GM21447 (cell line): Measurements from ENCODE around the gene THNSL1.

Experiments used
- ATAC-seq: cut with Tn5 transposase; IDR thresholded peaks from one replicate; pipeline ENCODE4 v1.9.1; 2021; ENCODE audit not compliant: unreplicated experiment

Gene THNSL1

GRCh38 chr10:25050402-25050801 lies 34.0 kb downstream of the THNSL1 start:
- ATAC-seq: no peak

GRCh38 chr10:25052012-25052411 lies 35.6 kb downstream of the THNSL1 start:
- no peak for ATAC-seq

- ATAC-seq: no peak
These were observed 40.3 kb downstream of the THNSL1 start for GRCh38 chr10:25056726-25057125.

- ATAC-seq: no peak
These were observed 41.5 kb downstream of the THNSL1 start for GRCh38 chr10:25057886-25058285.

DNA sequence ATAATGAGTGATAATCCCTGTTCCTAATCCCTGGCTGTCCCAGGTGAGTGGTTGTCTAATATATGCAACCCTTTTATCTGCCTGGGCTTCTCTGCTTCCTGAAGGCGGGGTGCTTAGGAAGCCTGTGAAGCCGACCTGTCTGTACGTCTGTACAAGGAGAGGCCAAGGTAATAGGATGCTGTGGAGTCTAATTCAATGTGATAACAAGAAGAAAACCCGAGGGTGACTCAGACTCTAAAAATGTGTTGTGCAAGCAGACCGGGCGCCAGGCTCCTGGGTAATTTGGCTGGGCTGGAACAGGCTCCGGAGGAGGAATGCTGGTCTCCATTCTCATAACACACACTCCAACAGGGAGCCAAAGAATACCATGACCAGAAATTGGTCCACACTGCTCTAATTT lies 43.6 kb downstream of the THNSL1 start:
- ATAC-seq: no peak

DNA sequence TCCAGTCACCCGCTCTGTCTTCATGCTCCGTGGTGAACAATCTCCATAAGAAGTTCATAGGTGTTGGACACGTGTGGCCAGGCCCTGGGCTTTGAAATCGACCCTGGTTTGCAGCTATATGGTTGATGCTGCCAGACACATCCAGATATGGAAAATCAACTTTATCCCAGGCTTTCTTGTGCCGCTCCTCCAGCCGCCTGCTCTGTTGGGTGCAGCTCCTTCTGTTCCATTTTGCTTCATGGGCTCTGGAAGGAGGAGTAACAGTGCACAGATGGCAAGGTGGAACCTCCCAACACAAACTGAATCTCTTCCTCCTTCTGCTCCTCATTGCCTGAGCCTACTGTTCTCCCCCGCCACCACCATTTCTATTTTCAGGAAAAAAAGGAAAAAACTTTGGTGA lies 44.7 kb downstream of the THNSL1 start:
- no peak for ATAC-seq

DNA sequence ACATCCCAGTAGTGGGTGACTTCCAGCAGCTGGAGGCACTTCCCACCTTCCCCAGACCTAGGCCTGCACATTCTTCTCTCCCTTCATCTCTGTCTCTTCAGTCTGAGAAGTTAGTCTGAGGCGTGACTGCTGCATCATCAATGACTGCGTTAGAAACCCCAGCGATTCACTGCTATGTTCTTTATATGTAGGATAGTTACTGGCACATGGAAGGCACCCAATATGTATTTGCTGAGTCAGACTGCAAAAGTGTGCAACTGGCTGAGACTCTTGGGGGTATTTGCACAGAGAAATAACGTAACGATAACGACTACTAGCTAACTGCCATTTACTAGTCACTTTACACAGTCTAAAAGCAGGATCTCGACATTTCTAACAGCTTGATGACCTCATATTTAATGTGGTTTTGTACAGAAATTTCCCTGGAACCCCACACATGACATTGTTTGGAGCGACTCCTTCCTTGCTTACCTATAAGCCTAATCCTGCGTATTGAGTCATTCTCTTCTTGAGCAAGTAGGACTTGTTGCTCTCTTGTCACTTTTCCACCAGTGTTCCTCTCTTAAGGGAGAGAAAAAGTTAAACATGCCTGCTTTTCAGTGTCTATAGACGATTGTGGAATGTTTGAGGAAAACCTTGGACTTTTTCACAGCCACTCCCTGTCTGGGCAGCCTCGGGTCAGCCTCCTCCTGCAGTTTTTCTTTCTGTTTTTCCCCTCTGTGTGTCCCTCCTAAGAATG lies 45.5 kb downstream of the THNSL1 start:
- ATAC-seq: no peak

GRCh38 chr10:25063157-25063556 lies 46.7 kb downstream of the THNSL1 start:
- no peak for ATAC-seq

GRCh38 chr10:25063644-25064043 lies 47.2 kb downstream of the THNSL1 start:
- ATAC-seq: no peak

DNA sequence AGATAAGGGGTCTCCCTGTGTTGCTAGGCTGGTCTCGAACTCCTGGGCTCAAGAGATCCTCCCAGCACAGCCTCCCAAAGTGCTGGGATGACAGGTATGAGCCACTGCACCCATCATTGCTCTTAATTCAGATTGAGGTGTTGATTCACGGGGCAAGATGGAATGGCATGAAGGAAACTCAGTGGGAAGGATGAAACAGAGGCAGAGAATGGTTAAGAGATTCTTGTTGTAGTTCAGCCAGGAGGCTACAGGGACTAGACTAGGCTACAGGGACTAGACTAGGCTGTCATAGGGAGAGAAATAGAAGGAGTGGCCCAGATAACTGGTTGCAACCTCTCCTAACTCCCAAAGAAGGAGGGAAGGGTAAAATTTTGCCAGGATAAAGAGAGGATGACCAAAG lies 48.0 kb downstream of the THNSL1 start:
- no peak for ATAC-seq

GRCh38 chr10:25065761-25066476 lies 49.5 kb downstream of the THNSL1 start:
- no peak for ATAC-seq

GRCh38 chr10:25068152-25069058 lies 52.0 kb downstream of the THNSL1 start:
- ATAC-seq: no peak

DNA sequence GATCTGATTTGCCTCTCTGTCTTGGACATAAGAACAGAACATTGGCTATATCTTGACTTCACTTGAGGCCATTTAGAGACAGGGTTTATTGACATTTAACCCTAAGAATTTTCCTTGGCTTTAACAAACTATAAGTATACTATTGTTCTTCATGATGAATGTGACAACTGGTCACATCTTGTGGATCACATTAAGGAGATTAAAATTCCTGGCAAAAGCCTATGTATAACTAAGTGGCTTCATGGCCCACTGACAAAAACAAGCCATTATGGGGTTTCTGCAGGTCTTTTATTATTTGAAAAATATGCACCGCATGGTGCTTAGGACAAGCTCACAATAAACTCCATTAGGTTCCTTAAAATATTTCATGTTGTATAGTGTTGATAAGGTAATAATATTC lies 54.8 kb downstream of the THNSL1 start:
- no peak for ATAC-seq

DNA sequence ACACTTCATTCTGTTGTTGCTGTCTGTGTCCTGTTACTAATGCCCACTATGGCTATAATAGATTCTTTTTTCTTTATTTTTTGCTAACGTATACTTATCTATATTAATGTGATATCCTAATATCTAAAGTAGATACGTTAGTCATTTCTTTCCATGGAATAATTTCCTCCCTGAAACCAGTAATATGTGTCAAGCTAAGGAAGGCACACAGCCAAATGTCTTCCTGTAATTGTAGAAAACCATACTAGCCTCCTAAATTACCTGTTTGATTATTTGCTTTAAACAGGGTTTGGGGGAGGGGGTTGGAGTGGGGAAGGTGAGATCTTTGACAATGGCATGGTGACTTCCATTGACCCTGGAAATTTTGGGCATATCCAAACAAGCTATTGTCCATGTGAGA lies 56.4 kb downstream of the THNSL1 start:
- no peak for ATAC-seq

GRCh38 chr10:25075825-25076224 lies 59.4 kb downstream of the THNSL1 start:
- no peak for ATAC-seq
